ENCODE data around the gene DNAH5. TPM values are rescaled to one million over a fixed set of nuclear protein-coding genes. Genes with fewer than 3 reads are reported as not detected.

Gene DNAH5
- total RNA-seq, 1 donor = 0.18 TPM

- H3K4me3 ChIP-seq (ENCODE audit: low read depth, low read length) = no peak overlapping the region
- TF ChIP-seq CTCF (IDR thresholded peaks at IDR 0.05; ENCODE audit: insufficient read depth, low read length) = no peak
- no peak for DNase-seq (ENCODE audit: low read depth)
These were observed 286.3 kb downstream of the DNAH5 start for GRCh38 chr5:13658152-13658551.

GRCh38 chr5:13653709-13654108 is 290.8 kb downstream of the DNAH5 start:
- no peak for TF ChIP-seq CTCF (IDR thresholded peaks at IDR 0.05; ENCODE audit: insufficient read depth, low read length)
- no peak overlapping the region for H3K4me3 ChIP-seq (ENCODE audit: low read depth, low read length)
- DNase-seq (ENCODE audit: low read depth) = no peak

GRCh38 chr5:13649656-13650055 is 294.8 kb downstream of the DNAH5 start:
- H3K4me3 ChIP-seq (ENCODE audit: low read depth, low read length) = no peak overlapping the region
- TF ChIP-seq CTCF (IDR thresholded peaks at IDR 0.05; ENCODE audit: insufficient read depth, low read length) = no peak
- DNase-seq (ENCODE audit: low read depth) = no peak

GRCh38 chr5:13648822-13649221 is 295.7 kb downstream of the DNAH5 start:
- TF ChIP-seq CTCF (IDR thresholded peaks at IDR 0.05; ENCODE audit: insufficient read depth, low read length) = no peak
- no peak for DNase-seq (ENCODE audit: low read depth)
- H3K4me3 ChIP-seq (ENCODE audit: low read depth, low read length) = no peak overlapping the region

GRCh38 chr5:13643734-13644133 is 300.8 kb downstream of the DNAH5 start:
- no peak overlapping the region for H3K4me3 ChIP-seq (ENCODE audit: low read depth, low read length)
- no peak for DNase-seq (ENCODE audit: low read depth)
- no peak for TF ChIP-seq CTCF (IDR thresholded peaks at IDR 0.05; ENCODE audit: insufficient read depth, low read length)

- no peak for DNase-seq (ENCODE audit: low read depth)
- H3K4me3 ChIP-seq (ENCODE audit: low read depth, low read length) = no peak overlapping the region
- no peak for TF ChIP-seq CTCF (IDR thresholded peaks at IDR 0.05; ENCODE audit: insufficient read depth, low read length)
These were observed 301.3 kb downstream of the DNAH5 start for GRCh38 chr5:13643196-13643595.

Other genes with a start within 250 kb of the DNAH5 start
- gene TRIO, start 198.7 kb upstream of the DNAH5 start, total RNA-seq (ENCODE audit: low replicate concordance) = 211 and 222 TPM in 2 replicates

Measured in fibroblast of the aortic adventitia (primary cell).